Stimulated activated CD8-positive, alpha-beta memory T cell treated with anti-CD3 and anti-CD28 coated beads, Interleukin-15, amount 100 ng/mL, for 4 hours (primary cell): ENCODE results near the gene ARHGAP22.

ENCODE experiments used
- DNase-seq, 2 donors: peaks; one replicate each; pipeline ENCODE4 v3.0.0-alpha.2; 2020; ENCODE audit warnings: low read depth in 2 of 2

The ARHGAP22 gene

DNA sequence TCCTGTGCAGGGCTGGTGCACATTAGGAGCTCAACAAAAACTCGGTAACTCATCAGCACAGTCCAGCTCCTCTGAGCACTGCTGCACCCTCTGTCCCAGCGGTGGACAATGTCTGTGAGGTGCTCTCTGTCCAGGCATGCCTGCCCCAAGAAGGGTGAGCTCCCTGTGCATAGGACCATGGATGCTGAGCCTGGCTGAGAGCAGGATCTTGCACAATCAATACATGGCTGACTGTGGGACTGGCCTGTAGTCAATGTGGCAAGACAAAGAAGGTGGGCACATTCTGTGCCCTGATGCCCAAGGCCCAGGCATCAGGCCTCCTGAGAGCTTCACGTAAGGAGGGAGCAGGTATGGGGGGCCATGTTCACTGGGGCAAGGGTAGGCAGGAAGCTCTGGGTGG, 17.1 kb downstream of the ARHGAP22 start:
- DNase-seq, result no peak

DNA sequence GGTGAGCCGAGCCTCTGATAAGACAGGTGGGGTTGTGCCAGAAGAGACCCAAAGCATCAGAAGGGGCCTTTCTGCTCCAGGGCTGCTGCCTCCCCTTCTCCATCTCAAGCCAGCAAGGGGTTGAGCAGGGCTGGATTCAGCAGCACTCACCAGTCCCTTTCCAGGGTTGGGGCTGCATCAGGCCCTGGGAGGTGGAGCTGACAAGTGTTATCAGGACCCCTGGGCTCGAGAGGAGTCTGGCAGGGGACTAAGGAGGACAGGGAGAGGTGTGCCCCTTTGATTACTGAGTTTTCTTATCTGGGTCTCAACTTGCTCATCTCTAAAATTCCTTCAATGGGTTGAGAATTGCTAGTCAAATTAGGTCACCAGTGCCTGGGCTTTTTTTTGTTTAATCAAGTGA, 17.8 kb downstream of the ARHGAP22 start:
- no peak for DNase-seq

DNA sequence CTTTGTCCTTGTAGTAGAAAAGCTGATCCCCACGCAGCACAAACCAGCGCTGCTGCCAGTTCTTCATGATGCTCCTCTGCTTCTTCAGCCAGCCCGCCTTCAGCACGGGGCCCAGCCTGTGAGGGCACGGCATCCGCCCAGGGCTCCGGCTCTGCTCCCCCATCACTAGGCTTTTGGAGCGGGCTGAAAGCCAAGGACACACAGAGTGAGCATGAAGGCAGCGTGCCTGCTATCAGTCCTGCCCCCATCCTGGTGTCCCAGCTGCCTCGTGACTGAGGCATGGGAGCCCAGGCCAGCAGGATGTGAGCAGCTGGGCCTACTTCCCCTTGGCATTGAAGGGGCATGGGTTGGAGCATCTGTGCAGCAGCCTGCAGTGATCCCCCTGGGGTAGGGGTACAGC, 21.9 kb downstream of the ARHGAP22 start:
- no peak for DNase-seq

DNA sequence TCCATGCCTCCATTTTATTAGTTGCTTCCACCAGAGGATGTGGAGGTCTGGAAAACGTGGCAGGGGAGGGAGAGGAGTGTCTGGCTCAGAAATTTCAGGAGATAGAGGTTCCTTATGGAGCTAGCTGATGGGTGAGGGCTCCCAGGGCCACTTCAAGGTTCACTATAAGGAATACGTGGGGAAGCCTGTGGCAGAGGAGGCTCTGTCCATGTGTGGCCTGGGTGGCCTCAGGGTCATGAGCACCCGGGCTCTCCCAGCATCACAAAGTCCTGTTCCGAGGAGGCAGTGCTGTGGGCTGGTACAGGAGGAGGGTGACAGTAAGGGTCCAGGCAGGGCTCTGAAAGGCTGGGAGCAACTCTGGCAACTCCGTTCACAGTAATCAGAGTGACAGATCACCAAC, 24.6 kb downstream of the ARHGAP22 start:
- DNase-seq, result no peak

DNA sequence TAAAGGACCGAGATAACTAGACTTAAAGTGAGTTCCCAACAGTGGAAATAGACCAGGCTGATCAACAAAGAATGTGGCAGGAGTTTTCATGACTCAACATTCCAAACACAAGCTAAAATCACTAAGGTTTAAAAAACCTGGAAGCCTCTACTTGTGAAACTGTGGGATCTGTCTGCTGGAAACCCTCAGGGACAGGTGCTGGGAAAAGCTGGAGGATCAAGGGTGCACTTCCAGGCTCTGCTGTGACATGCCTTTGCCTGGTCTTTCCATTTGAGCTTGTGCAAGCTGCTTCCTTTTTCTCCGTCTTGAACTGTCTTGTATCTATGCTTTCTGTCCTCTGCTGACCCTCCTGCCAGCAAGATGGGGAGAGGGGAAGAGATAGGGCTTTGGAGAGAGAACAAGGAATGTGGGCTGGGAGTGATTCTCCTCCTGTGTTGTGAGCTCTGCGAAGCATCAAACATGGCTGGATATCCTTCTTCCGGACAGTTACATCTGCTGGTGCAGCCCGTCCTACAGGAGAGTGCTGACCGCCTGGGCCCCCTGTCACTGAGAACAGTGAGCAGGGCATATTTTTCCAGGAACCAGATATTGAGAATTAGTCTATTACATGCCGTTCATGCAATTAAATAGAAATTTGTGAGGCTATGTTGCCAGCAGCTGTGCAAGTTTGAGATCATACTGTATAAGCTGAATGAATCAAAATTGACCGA, 25.5 kb downstream of the ARHGAP22 start:
- DNase-seq, result no peak

DNA sequence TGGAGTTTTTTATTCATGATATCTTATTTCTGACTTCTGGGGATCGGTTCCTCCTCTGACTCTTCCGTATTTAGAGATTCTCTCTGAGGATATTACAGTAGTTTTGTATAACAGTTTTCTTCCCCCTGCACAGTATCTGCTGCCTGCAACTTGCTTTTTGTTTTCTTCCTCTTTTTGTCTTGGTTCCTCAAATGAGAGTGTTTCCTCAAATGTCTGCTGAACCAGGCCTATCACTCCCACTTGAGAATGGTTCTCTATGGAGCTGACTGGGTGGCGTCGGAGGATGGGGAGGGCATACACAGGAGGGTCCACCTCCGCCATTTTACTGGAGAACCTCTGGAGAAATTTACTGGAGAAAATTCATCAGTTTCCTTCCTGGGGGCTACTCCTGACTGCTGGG, 27.7 kb downstream of the ARHGAP22 start:
- no peak for DNase-seq

DNA sequence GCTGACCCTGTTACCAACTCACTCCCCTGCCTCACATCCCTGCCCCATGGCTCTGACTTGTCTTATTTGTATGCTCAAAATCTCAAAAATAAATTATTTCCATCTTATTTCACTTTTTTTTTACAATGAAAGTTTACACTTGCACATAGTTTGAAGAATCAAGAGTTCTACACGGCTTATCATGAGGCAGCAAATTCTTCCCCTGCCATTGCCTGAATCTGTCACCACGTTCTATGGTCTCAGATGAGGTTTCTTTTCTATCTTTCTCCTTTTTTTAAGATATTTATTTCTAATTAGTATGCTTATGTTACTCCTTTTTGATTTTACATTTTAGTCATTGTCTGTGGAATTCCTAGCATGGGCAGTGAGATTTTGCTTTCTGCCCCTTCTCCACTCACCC, 28.4 kb downstream of the ARHGAP22 start:
- no peak for DNase-seq

DNA sequence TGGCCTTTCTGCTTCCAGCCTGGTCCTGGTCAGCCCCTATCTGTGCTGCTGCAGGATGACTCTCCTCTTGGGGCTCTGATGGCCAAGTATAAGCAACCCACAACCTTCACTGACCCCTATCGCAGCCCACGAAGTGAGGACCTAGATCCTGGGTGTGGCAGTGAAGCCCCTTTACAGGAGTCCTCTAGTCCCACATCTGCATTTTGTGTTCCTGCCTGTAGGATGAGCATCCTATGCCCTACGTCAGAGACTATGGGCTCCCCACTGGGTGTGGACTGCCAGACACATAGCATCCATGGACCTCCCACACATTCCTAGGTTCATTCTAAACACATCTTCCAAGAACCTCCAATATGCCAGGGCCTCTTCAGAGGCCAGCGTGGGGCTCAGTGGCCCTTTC, 29.0 kb downstream of the ARHGAP22 start:
- DNase-seq, result no peak

DNA sequence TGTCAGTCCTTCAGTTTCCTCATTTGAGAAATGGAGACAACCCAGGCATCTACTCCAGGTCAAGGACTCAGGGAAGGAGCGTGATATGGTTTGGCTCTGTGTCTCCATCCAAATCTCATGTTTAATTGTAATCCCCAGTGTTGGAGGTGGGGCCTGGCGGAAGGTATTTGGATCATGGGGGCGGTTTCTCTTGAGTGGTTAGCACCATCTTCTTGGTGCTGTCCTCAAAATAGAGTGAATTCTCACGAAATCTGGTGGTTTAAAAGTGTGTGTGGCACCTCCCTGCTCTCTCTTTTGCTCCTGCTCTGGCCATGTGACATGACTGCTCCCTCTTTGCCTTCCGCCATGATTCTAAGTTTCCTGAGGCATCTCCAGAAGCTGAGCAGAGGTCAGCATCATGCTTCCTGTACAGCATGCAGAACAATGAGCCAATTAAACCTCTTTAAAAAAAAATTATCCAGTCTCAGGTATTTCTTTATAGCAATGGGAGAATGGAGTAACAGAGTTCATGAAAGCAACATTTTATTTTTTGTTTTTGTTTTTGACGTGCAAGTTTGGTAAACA, 30.0 kb downstream of the ARHGAP22 start:
- DNase-seq, result no peak

DNA sequence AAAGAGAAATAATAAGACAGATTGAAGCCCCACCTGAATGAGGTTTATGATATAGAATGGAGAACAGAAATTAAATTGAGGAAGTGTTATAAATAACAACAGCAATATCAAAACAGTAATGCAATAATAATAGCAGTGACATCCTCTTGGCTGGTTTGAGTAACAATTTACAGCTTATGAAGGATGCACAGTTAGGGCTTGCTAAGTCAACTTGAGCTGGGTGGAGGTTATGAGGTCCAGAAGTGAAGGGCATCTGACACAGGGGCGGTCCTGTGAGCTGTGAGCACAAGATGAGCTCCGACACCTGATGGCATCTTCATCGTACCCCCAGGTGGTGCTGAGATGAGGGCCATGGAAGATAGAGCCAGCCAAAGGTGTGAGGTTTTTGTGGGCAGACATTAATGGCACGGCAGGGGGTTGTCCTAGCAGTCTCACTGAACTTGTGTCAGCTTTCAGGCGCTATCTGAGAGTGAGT, 30.5 kb downstream of the ARHGAP22 start:
- DNase-seq, result no peak

DNA sequence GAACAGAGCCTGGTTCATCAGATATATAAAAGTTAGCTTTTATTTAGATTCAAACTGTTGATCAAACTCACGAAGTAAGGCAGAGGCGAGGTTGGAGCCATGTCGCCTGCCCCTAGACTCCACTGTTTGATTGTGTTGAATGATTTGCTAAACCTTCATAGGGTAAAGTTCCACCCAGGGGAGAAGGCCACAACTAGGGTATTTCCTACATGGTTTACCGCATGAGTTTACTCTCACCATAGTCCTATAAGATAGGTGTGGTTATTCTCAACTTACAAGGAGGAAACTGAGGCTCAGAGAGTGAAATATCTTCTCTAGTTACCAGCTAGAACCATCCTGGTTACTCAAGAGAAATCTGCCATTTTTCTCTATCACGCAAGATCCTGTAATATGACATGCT, 31.8 kb downstream of the ARHGAP22 start:
- DNase-seq, result no peak

DNA sequence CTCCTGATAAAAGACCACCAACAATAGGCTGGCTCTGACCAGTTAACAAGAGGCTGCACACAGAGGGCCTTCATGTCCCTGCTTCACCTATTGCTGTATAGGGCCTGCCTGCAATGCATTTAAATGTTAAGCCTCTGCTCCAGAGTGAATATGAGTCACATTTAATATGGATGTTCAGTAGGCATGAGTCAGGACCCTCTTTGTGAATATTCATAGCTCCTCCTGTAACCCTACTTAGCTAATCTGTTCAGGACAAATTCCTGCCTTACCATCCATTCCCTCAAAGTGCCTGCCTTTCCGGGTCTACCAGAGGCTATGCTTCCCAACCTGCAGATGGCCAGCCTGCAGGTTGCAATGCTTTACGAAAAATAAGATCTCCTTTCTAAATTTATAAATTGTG, 32.5 kb downstream of the ARHGAP22 start:
- no peak for DNase-seq

DNA sequence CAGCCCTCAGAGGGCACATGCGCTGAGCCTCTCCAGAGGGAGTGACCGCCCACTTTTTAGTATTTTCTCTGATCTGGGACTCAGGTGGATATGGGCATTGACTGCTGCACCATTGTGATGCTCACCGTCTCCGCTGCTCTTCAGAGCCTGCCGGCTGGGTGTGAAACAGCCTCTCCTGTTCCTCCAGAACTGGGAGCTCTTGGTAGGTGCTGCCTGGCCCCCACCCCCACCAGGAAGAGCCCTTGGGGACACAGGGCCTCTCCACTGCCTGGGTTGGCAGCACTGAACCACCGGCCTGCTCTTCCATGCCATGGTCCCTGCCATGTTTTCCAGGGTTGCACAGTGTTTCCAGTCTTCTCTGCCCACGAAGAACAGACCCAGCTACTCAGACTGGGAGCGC, 36.3 kb downstream of the ARHGAP22 start:
- DNase-seq, result no peak

DNA sequence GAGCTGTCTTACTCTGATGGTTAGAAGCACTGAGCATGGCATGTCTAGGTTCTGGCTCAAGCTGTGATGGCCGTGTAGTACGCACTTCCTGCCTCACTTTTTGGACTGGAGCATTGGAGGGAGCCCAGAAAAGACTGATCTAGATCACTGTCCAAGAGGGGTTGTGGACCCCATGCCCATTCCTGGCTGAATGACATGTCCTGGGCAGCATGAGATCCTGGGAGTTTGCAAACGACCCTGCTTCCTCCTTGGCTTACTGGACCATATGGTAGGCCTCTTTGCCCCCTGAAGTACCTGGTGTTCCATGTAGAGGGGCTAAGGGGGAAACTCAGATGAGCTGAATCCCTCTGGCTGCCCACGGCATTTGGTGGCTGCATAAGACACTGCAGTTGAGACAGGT, 36.7 kb downstream of the ARHGAP22 start:
- DNase-seq, result no peak

DNA sequence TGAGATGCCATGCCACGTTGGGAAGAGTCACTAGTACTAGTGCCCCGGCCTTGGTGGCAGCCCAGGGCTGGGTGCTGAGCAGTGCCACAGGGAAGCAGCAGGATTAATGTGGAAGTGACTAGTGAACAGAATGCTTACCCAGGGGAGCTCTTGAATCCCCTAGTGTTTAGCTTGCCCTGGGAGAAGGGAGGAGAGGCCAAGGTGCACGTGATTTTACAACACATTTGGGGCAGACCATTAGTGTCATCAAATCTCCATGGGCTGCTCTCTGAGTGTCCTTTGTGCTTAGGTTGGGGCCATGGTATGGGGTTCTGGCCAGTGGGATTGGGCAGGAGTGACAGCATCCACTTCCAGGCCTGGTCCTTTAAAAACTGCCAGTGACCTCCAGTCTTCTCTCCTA, 37.5 kb downstream of the ARHGAP22 start:
- no peak for DNase-seq

DNA sequence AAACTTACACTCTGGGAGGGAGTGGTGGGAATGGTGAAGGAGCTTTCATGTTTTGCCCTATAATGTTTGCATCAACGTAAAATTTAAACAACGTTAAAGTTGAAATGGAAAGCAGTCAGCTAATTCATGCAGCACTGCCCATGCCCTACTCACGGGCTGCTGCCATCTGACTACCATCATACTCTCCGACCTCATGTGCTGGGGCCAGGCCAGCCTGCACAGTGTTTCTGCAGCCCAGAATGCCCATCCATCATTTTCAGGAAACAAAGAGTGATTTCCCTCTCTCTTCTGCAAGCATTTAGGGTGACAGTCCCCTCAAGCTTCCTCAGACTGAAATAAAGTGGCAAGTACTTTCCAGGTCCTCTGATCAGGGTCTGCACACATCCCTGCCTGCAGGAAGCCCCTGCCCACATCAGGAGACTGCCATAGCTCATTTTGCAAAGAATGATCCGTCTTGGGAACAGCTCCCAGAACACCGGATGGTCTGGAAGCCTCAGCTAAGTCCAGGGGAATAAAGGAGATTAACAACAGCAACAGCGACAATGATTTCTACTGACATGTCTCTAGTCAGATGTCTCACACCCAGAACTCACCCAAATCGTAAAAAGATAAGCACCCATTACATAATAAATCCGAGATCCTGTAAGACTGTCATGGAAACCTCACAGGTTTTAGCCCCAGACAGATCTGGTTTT, 40.3 kb downstream of the ARHGAP22 start:
- DNase-seq, result no peak

DNA sequence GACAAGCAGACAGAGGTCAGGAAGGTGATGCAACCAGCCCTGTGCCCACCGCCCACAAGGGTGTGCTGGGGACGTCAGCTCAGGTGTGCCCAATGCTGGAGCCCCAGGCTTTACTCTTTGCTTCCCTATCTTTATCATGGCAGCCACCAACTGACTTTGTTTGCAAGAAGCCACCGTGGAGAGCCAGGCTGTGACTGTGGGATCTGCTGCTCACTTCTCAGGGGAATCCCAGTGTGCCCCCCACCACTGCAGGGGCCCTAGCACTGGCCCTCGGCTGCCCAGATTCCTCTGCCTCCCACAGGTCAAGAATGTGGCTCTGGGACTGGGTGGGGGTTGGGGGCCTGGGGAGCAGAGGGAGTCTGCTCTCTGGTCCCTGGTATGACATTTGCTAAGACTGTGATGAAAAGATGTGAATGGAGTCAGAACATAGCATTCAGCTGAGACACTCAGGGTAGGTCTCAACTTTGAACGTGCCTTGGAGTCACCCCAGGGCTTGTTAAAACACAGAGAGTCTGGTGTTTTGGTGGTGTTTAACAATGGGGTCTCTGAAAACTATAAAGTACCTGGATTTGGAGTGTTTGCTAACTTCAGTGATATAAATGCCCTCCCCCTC, 47.3 kb downstream of the ARHGAP22 start:
- DNase-seq, result no peak

DNA sequence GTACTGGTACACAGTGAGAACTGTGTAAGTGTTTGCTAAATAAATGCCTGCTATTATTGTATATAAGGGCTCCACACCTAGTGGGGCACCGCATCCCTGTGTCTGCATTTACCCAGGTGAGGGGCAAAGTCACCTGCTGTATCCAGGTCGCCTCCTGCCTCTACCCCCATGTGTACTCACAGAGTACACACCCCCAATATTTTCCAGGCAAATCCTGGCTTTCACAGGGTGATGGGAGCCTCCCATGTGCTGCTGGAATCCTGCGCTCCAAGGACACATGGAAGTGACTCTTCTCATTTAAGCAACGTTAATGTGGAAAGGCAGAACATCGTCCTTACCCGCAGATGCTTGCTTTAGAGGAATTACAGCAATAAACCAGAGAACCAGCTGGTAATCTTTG, 48.2 kb downstream of the ARHGAP22 start:
- DNase-seq, result no peak

DNA sequence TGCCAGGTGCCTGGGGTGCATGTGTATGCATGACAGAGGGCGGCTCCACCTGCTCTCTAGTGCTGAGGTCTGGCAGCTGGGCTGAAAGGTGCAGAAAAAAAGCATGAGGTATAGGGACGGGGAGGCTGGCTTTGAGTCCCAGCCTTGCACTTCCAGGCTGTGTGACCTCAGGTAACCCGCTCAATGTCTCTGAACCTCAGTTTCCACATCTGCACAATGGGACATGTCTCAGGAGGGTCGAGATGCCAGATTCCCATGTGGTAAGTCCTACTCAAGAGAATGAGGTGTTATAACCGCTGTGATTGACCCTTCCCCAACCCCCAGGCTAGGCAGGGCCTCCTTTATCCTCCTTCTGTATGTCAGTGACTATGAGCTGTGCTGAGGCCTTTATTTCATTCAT, 48.8 kb downstream of the ARHGAP22 start:
- no peak for DNase-seq

DNA sequence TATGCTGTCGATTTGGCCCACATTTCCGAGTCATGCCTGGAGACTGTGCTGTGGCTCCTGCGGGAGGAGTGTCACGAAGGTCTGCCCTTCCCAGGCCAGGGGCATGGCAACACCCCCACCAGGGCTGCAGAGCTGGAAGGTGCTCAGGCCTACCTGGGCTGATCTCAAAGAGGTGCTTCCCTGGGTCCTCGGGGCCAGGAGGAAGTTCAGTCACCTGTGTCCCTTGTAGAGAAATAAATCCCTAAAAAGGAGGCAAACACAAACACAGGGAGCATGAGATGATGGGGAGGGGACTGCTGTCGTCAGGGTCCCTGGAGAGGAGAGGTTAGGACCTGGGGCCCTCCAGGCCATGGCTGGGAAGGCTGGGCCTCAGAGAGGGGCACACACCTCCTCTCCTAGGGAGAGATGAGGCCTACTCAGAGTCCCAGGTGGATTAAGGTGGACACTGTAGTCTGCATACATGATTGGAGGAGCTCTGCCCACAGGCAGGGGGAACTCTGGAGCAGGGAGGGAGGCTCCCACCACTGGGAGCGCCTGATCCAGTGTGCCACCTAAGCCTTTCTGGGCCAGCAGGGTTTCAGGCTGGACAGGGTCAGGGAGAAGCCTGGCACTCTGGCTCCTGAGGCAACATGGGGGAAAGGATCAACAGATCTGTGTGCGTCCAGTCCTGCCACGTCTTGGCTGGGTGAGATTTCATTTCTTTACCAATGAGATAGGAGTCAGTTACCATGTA, 49.4 kb downstream of the ARHGAP22 start:
- no peak for DNase-seq

DNA sequence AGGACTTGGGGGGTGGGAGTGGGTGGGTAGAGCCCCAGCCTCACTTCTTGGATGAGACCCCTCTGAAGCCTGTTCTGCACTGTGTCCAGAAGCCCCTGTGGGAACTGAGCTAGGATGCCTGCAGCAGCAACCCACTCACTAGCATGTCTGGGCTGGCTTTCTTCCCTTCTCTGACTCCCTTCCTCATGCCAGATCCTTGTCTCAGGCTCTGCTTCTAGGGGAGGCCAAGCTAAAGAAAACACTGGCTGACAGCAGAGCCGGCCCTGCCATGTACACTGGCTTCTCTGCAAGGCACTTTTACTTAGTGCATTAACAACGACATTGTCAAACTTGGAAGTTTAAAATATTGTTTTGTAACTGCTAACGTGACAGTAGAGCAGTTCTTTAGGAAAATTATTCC, 50.2 kb downstream of the ARHGAP22 start:
- no peak for DNase-seq

DNA sequence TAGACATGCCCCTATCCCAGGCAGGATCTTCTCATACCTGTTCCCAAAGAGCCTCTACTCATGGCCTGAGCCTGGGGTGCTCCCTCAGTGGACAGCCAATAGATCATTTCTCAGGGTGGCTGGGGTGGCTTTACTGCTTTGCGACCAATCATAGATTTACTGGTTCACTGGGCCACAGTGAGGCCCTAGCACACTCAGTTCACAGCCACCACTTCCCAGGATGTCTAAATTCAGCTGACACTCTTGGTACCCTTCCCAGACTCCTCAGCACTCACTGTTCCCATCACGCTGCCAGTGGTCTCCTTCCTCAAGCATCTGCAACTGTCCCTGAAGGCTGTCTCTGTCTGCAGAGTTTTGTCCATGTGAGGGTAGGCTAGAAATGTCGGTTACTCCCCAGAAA, 50.6 kb downstream of the ARHGAP22 start:
- DNase-seq, result no peak
